GM12892 (cell line): ENCODE results near the gene EFS.

Experiments
- POLR2A ChIP-seq: IDR thresholded peaks from 2 replicates; pipeline ENCODE4 v1.6.1; 2011; ENCODE audit warnings: low read depth, low read length, control low read depth
- POLR2AphosphoS5 ChIP-seq: IDR thresholded peaks from 2 replicates; pipeline ENCODE4 v1.6.1; 2011; ENCODE audit warnings: low read depth, low read length, control low read depth
- TAF1 ChIP-seq: IDR thresholded peaks from 2 replicates; pipeline ENCODE4 v1.6.1; 2011; ENCODE audit warnings: low read depth, mild to moderate bottlenecking, control low read depth, low read length, borderline replicate concordance

GRCh38 chr14:23381871-23382270 lies 16.9 kb upstream of the EFS start:
- TF ChIP-seq POLR2AphosphoS5 (no peak), TAF1 (no peak), POLR2A (no peak)
